Cerebellar cortex (tissue), 1 donor: ENCODE measurements around the gene MAPKAPK5.
A peak's percentile ranks its signal among the peaks of the same experiment; 100 is the strongest.
"Not testable (repeated sequence)": the region's sequence is repeated elsewhere in the genome, so short reads cannot be mapped to it uniquely, and the experiment has no call there.

Experiments used
- DNase-seq: peaks from one replicate; pipeline ENCODE4 v3.0.0-alpha.2; 2015; ENCODE audit warnings: low spot score

MAPKAPK5 gene

GRCh38 chr12:111841750-111842555 is at the start of gene MAPKAPK5:
MAPKAPK5 (plus strand) TSS chr12:111842228; CDS start chr12:111842734, 506 bp downstream.
- peak; percentile 92 for DNase-seq

- DNase-seq, result no peak
Observed at GRCh38 chr12:111792856-111793235, 49.2 kb upstream of the MAPKAPK5 start.

GRCh38 chr12:111798182-111798581 is 43.8 kb upstream of the MAPKAPK5 start:
- no peak for DNase-seq

GRCh38 chr12:111799758-111800157 is 42.3 kb upstream of the MAPKAPK5 start:
- no peak for DNase-seq

- no peak for DNase-seq
Observed at GRCh38 chr12:111803038-111803626, 38.9 kb upstream of the MAPKAPK5 start.

- DNase-seq, result no peak
Observed at GRCh38 chr12:111803851-111804250, 38.2 kb upstream of the MAPKAPK5 start.

GRCh38 chr12:111806304-111806703 is 35.7 kb upstream of the MAPKAPK5 start:
- DNase-seq, result no peak

- DNase-seq, result no peak
Observed at GRCh38 chr12:111807232-111807631, 34.8 kb upstream of the MAPKAPK5 start.

- DNase-seq, result peak; percentile 91
Observed at GRCh38 chr12:111812881-111813741, 28.9 kb upstream of the MAPKAPK5 start.

GRCh38 chr12:111816065-111816615 is 25.9 kb upstream of the MAPKAPK5 start:
- DNase-seq, result no peak

- DNase-seq, result not testable (repeated sequence)
Observed at GRCh38 chr12:111816898-111817297, 25.1 kb upstream of the MAPKAPK5 start.

GRCh38 chr12:111818340-111818739 is 23.7 kb upstream of the MAPKAPK5 start:
- DNase-seq, result no peak

GRCh38 chr12:111819191-111820158 is 22.6 kb upstream of the MAPKAPK5 start:
- DNase-seq, result no peak

- not testable (repeated sequence) for DNase-seq
Observed at GRCh38 chr12:111820828-111821227, 21.2 kb upstream of the MAPKAPK5 start.

- no peak for DNase-seq
Observed at GRCh38 chr12:111822886-111823285, 19.1 kb upstream of the MAPKAPK5 start.

- no peak for DNase-seq
Observed at GRCh38 chr12:111823891-111824290, 18.1 kb upstream of the MAPKAPK5 start.

GRCh38 chr12:111824312-111824711 is 17.7 kb upstream of the MAPKAPK5 start:
- not testable (repeated sequence) for DNase-seq

GRCh38 chr12:111825509-111825908 is 16.5 kb upstream of the MAPKAPK5 start:
- no peak for DNase-seq

- DNase-seq, result no peak
Observed at GRCh38 chr12:111826316-111826715, 15.7 kb upstream of the MAPKAPK5 start.

GRCh38 chr12:111826992-111827391 is 15.0 kb upstream of the MAPKAPK5 start:
- DNase-seq, result no peak

GRCh38 chr12:111827907-111828306 is 14.1 kb upstream of the MAPKAPK5 start:
- no peak for DNase-seq
